HEK293 (cell line): ENCODE measurements around the gene TRIM56.
A peak's percentile ranks its signal among the peaks of the same experiment; 100 is the strongest.

Experiments
- HOXC10 ChIP-seq: sonication (generic); formaldehyde crosslinking; IDR thresholded peaks from 2 replicates; pipeline ENCODE4 v1.8.1; 2023; ENCODE audit warnings: mild to moderate bottlenecking, missing genetic modification reagents
- SP3 ChIP-seq: fragments of 450-650 bp; formaldehyde crosslinking; IDR thresholded peaks from 2 replicates; pipeline ENCODE4 v1.5.1; 2016; ENCODE audit warnings: missing biosample characterization, missing genetic modification characterization
- YY1 ChIP-seq: fragments of 450-650 bp; formaldehyde crosslinking; IDR thresholded peaks from 2 replicates; pipeline ENCODE4 v1.5.1; 2018; ENCODE audit warnings: missing biosample characterization, missing genetic modification characterization
- ZBTB20 ChIP-seq: fragments of 450-650 bp; formaldehyde crosslinking; IDR thresholded peaks from 2 replicates; pipeline ENCODE4 v1.5.1; 2016; ENCODE audit warnings: missing biosample characterization, missing genetic modification characterization
- ZBTB48 ChIP-seq: fragments of 450-650 bp; formaldehyde crosslinking; IDR thresholded peaks from 2 replicates; pipeline ENCODE4 v1.5.1; 2016; ENCODE audit warnings: missing biosample characterization, missing genetic modification characterization
- ZFP3 ChIP-seq: fragments of 450-650 bp; formaldehyde crosslinking; IDR thresholded peaks from 2 replicates; pipeline ENCODE4 v1.5.1; 2016; ENCODE audit warnings: low read depth, missing biosample characterization, missing genetic modification characterization
- ZFP41 ChIP-seq: fragments of 450-650 bp; formaldehyde crosslinking; IDR thresholded peaks from 2 replicates; pipeline ENCODE4 v1.5.1; 2016; ENCODE audit warnings: missing biosample characterization, missing genetic modification characterization, borderline replicate concordance
- ZNF121 ChIP-seq: fragments of 450-650 bp; formaldehyde crosslinking; IDR thresholded peaks from 2 replicates; pipeline ENCODE4 v1.5.1; 2016; ENCODE audit warnings: missing biosample characterization, missing genetic modification characterization
- ZNF174 ChIP-seq: fragments of 450-650 bp; formaldehyde crosslinking; IDR thresholded peaks from 2 replicates; pipeline ENCODE4 v1.5.0; 2017; ENCODE audit warnings: missing biosample characterization, mild to moderate bottlenecking, missing genetic modification characterization
- ZNF2 ChIP-seq: fragments of 450-650 bp; formaldehyde crosslinking; IDR thresholded peaks from 2 replicates; pipeline ENCODE4 v1.5.1; 2016; ENCODE audit warnings: missing biosample characterization, missing genetic modification characterization
- ZNF23 ChIP-seq: fragments of 450-650 bp; formaldehyde crosslinking; IDR thresholded peaks from 2 replicates; pipeline ENCODE4 v1.5.1; 2016; ENCODE audit warnings: missing biosample characterization, missing genetic modification characterization, borderline replicate concordance
- ZNF423 ChIP-seq: fragments of 450-650 bp; formaldehyde crosslinking; IDR thresholded peaks from 2 replicates; pipeline ENCODE4 v1.5.1; 2016; ENCODE audit warnings: missing biosample characterization, missing genetic modification characterization
- ZNF426 ChIP-seq: fragments of 450-650 bp; formaldehyde crosslinking; IDR thresholded peaks from 2 replicates; pipeline ENCODE4 v1.5.1; 2017; ENCODE audit warnings: missing biosample characterization, missing genetic modification characterization, mild to moderate bottlenecking, inconsistent platforms, moderate library complexity
- ZNF433 ChIP-seq: fragments of 450-650 bp; formaldehyde crosslinking; IDR thresholded peaks from 2 replicates; pipeline ENCODE4 v1.5.1; 2016; ENCODE audit warnings: missing biosample characterization, missing genetic modification characterization, low read depth
- ZNF510 ChIP-seq: fragments of 450-650 bp; formaldehyde crosslinking; IDR thresholded peaks from 2 replicates; pipeline ENCODE4 v1.5.1; 2018; ENCODE audit warnings: mild to moderate bottlenecking, missing genetic modification characterization, missing biosample characterization; ENCODE audit not compliant: insufficient replicate concordance
- ZNF521 ChIP-seq: fragments of 450-650 bp; formaldehyde crosslinking; IDR thresholded peaks from 2 replicates; pipeline ENCODE4 v1.5.1; 2017; ENCODE audit warnings: missing biosample characterization, mild to moderate bottlenecking, missing genetic modification characterization
- ZNF555 ChIP-seq: fragments of 450-650 bp; formaldehyde crosslinking; conservative IDR thresholded peaks from 2 replicates; pipeline ENCODE4 v1.5.1; 2017; ENCODE audit warnings: missing biosample characterization, mild to moderate bottlenecking, missing genetic modification characterization, inconsistent platforms
- ZNF558 ChIP-seq: fragments of 450-650 bp; formaldehyde crosslinking; IDR thresholded peaks from 2 replicates; pipeline ENCODE4 v1.5.1; 2016; ENCODE audit warnings: missing biosample characterization, missing genetic modification characterization
- ZNF571 ChIP-seq: fragments of 450-650 bp; formaldehyde crosslinking; IDR thresholded peaks from 2 replicates; pipeline ENCODE4 v1.5.0; 2017; ENCODE audit warnings: missing biosample characterization, missing genetic modification characterization
- ZNF670 ChIP-seq: fragments of 450-650 bp; formaldehyde crosslinking; IDR thresholded peaks from 2 replicates; pipeline ENCODE4 v1.5.1; 2016; ENCODE audit warnings: missing biosample characterization, missing genetic modification characterization, low read depth
- ZNF677 ChIP-seq: fragments of 450-650 bp; IDR thresholded peaks from 2 replicates; pipeline ENCODE4 v1.5.0; 2018; ENCODE audit warnings: missing biosample characterization, mild to moderate bottlenecking, missing genetic modification characterization, moderate library complexity
- ZNF76 ChIP-seq: fragments of 450-650 bp; formaldehyde crosslinking; IDR thresholded peaks from 2 replicates; pipeline ENCODE4; 2016; ENCODE audit warnings: low read depth, missing biosample characterization, missing genetic modification characterization, borderline replicate concordance
- ZSCAN16 ChIP-seq: fragments of 450-650 bp; formaldehyde crosslinking; IDR thresholded peaks from 2 replicates; pipeline ENCODE4 v1.5.1; 2016; ENCODE audit warnings: missing biosample characterization, missing genetic modification characterization
- ZSCAN23 ChIP-seq: fragments of 450-650 bp; formaldehyde crosslinking; IDR thresholded peaks from 2 replicates; pipeline ENCODE4 v1.5.1; 2016; ENCODE audit warnings: missing biosample characterization, missing genetic modification characterization
- TF ChIP-seq, protein P1 (sequence below): fragments of 450-650 bp; formaldehyde crosslinking; IDR thresholded peaks from 2 replicates; pipeline ENCODE4 v1.5.1; 2017; ENCODE audit warnings: missing biosample characterization, mild to moderate bottlenecking, missing genetic modification characterization, moderate library complexity
- TF ChIP-seq, protein P2 (sequence below): fragments of 450-650 bp; formaldehyde crosslinking; IDR thresholded peaks from 2 replicates; pipeline ENCODE4 v1.5.1; 2016; ENCODE audit warnings: missing biosample characterization, missing genetic modification characterization
- TF ChIP-seq, protein P3 (sequence below): fragments of 450-650 bp; formaldehyde crosslinking; IDR thresholded peaks from 2 replicates; pipeline ENCODE4 v1.5.0; 2017; ENCODE audit warnings: missing biosample characterization, missing genetic modification characterization, borderline replicate concordance
- TF ChIP-seq, protein P4 (sequence below): fragments of 450-650 bp; formaldehyde crosslinking; IDR thresholded peaks from 2 replicates; pipeline ENCODE4 v1.5.1; 2016; ENCODE audit warnings: missing biosample characterization, missing genetic modification characterization
- TF ChIP-seq, protein P5 (sequence below): fragments of 450-650 bp; formaldehyde crosslinking; IDR thresholded peaks from 2 replicates; pipeline ENCODE4 v1.5.1; 2016; ENCODE audit warnings: missing biosample characterization, missing genetic modification characterization
- TF ChIP-seq, protein P6 (sequence below): fragments of 450-650 bp; formaldehyde crosslinking; IDR thresholded peaks from 2 replicates; pipeline ENCODE4 v1.5.1; 2016; ENCODE audit warnings: missing biosample characterization, missing genetic modification characterization

The TRIM56 gene

DNA sequence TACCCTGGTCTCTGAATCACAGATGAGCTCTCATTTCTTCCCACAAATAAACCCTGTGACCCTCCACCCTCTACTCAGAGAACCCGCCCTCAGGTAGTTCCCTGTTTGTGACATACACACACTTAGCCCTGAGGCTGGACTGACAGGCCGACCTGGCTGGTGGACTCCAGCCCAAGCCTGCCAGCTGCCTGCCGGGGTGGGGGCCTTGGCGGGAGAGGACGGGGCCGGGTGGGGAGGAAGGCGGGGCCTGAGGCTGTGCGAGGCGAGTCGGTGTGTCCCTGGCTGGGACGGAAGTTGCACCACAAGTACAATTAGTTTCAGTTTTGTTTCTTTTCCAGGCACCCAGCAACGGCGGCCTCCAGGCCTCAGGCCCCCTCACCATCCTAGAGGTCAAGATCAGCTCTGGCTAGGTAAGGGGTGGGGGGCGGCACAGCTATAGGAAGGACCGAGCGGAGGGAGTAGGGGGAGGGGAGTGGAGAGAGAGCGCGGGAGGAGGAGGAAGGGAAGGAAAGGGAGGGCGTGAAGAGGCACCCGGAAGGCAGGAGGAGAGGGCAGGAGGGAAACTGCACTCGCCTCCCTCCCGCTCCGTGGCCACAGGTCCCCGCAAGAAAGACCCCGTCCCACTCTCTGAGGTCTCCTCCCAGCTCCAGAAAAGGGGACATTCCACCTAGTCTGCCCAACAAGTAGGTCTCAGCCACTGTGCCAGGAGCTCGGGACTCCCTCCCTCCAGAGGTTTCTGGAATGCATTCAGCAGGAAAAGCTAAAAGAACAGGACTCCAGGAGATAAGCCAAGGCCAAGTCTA is at the start of gene TRIM56 (continued):
- TF ChIP-seq ZNF76 (peak; percentile 77), YY1 (tag by site-specific recombination) (no peak), ZNF521 (tag by site-specific recombination) (no peak), ZFP3 (tag by site-specific recombination) (no peak), ZFP41 (no peak), HOXC10 (CRISPR knock-in tag) (no peak), ZNF121 (tag by site-specific recombination) (no peak), ZNF423 (tag by site-specific recombination) (no peak), ZNF555 (tag by site-specific recombination) (no peak), ZBTB48 (peak; percentile 83), ZNF510 (tag by site-specific recombination) (no peak), ZSCAN23 (tag by site-specific recombination) (peak; percentile 41; the same call in 1 of the 2 replicates), ZBTB20 (tag by site-specific recombination) (peak; percentile 45), ZNF174 (tag by site-specific recombination) (no peak), ZNF571 (no peak), ZNF2 (tag by site-specific recombination) (peak; percentile 61; the same call in 1 of the 2 replicates), ZNF433 (no peak), ZSCAN16 (0 out of 2 replicates have a peak, but pooled peaks have one; percentile 19), ZNF426 (no peak), ZNF558 (no peak), SP3 (tag by site-specific recombination) (peak; percentile 83), ZNF23 (tag by site-specific recombination) (no peak), ZNF677 (tag by site-specific recombination) (no peak), ZNF670 (tag by site-specific recombination) (no peak)
- TF ChIP-seq, protein P1, sequence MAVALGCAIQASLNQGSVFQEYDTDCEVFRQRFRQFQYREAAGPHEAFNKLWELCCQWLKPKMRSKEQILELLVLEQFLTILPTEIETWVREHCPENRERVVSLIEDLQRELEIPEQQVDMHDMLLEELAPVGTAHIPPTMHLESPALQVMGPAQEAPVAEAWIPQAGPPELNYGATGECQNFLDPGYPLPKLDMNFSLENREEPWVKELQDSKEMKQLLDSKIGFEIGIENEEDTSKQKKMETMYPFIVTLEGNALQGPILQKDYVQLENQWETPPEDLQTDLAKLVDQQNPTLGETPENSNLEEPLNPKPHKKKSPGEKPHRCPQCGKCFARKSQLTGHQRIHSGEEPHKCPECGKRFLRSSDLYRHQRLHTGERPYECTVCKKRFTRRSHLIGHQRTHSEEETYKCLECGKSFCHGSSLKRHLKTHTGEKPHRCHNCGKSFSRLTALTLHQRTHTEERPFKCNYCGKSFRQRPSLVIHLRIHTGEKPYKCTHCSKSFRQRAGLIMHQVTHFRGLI: no peak
- TF ChIP-seq, protein P2, sequence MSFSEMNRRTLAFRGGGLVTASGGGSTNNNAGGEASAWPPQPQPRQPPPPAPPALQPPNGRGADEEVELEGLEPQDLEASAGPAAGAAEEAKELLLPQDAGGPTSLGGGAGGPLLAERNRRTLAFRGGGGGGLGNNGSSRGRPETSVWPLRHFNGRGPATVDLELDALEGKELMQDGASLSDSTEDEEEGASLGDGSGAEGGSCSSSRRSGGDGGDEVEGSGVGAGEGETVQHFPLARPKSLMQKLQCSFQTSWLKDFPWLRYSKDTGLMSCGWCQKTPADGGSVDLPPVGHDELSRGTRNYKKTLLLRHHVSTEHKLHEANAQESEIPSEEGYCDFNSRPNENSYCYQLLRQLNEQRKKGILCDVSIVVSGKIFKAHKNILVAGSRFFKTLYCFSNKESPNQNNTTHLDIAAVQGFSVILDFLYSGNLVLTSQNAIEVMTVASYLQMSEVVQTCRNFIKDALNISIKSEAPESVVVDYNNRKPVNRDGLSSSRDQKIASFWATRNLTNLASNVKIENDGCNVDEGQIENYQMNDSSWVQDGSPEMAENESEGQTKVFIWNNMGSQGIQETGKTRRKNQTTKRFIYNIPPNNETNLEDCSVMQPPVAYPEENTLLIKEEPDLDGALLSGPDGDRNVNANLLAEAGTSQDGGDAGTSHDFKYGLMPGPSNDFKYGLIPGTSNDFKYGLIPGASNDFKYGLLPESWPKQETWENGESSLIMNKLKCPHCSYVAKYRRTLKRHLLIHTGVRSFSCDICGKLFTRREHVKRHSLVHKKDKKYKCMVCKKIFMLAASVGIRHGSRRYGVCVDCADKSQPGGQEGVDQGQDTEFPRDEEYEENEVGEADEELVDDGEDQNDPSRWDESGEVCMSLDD (tag by site-specific recombination): no peak
- TF ChIP-seq, protein P3, sequence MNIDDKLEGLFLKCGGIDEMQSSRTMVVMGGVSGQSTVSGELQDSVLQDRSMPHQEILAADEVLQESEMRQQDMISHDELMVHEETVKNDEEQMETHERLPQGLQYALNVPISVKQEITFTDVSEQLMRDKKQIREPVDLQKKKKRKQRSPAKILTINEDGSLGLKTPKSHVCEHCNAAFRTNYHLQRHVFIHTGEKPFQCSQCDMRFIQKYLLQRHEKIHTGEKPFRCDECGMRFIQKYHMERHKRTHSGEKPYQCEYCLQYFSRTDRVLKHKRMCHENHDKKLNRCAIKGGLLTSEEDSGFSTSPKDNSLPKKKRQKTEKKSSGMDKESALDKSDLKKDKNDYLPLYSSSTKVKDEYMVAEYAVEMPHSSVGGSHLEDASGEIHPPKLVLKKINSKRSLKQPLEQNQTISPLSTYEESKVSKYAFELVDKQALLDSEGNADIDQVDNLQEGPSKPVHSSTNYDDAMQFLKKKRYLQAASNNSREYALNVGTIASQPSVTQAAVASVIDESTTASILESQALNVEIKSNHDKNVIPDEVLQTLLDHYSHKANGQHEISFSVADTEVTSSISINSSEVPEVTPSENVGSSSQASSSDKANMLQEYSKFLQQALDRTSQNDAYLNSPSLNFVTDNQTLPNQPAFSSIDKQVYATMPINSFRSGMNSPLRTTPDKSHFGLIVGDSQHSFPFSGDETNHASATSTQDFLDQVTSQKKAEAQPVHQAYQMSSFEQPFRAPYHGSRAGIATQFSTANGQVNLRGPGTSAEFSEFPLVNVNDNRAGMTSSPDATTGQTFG: no peak
- TF ChIP-seq, protein P4, sequence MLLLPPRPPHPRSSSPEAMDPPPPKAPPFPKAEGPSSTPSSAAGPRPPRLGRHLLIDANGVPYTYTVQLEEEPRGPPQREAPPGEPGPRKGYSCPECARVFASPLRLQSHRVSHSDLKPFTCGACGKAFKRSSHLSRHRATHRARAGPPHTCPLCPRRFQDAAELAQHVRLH (tag by site-specific recombination): no peak
- TF ChIP-seq, protein P5, sequence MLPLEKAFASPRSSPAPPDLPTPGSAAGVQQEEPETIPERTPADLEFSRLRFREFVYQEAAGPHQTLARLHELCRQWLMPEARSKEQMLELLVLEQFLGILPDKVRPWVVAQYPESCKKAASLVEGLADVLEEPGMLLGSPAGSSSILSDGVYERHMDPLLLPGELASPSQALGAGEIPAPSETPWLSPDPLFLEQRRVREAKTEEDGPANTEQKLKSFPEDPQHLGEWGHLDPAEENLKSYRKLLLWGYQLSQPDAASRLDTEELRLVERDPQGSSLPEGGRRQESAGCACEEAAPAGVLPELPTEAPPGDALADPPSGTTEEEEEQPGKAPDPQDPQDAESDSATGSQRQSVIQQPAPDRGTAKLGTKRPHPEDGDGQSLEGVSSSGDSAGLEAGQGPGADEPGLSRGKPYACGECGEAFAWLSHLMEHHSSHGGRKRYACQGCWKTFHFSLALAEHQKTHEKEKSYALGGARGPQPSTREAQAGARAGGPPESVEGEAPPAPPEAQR (tag by site-specific recombination): no peak
- TF ChIP-seq, protein P6, sequence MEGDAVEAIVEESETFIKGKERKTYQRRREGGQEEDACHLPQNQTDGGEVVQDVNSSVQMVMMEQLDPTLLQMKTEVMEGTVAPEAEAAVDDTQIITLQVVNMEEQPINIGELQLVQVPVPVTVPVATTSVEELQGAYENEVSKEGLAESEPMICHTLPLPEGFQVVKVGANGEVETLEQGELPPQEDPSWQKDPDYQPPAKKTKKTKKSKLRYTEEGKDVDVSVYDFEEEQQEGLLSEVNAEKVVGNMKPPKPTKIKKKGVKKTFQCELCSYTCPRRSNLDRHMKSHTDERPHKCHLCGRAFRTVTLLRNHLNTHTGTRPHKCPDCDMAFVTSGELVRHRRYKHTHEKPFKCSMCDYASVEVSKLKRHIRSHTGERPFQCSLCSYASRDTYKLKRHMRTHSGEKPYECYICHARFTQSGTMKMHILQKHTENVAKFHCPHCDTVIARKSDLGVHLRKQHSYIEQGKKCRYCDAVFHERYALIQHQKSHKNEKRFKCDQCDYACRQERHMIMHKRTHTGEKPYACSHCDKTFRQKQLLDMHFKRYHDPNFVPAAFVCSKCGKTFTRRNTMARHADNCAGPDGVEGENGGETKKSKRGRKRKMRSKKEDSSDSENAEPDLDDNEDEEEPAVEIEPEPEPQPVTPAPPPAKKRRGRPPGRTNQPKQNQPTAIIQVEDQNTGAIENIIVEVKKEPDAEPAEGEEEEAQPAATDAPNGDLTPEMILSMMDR: peak; percentile 12; the same call in 1 of the 2 replicates
